HL-60 (cell line): Measurements from ENCODE around the gene TRIB2.

ENCODE experiments used
- DNase-seq, 2 experiments: peaks; one replicate each; pipeline ENCODE4 v3.0.0-alpha.2; 2010 to 2020; ENCODE audit warnings: low read depth in 1 of 2, low spot score in 1 of 2
- H3K27ac ChIP-seq: fragments of 250-450 bp; sonication (Bioruptor Pico); replicated peaks from 2 replicates; pipeline ENCODE4 v1.5.1; 2020; ENCODE audit warnings: mild to moderate bottlenecking, moderate library complexity
- H3K27me3 ChIP-seq: fragments of 250-450 bp; sonication (Bioruptor Pico); 2 replicates; pipeline ENCODE4 v1.5.1; 2021; ENCODE audit warnings: mild to moderate bottlenecking, moderate library complexity; ENCODE audit not compliant: insufficient read depth, poor library complexity, severe bottlenecking
- H3K4me3 ChIP-seq: replicated peaks from 2 replicates; pipeline ENCODE4 v1.5.1; 2011; ENCODE audit warnings: mild to moderate bottlenecking, control low read depth, low read length; ENCODE audit not compliant: insufficient read depth
- GABPA ChIP-seq: IDR thresholded peaks from 2 replicates; pipeline ENCODE4 v1.6.1; 2012; ENCODE audit warnings: low read depth
- POLR2AphosphoS5 ChIP-seq: IDR thresholded peaks from 2 replicates; pipeline ENCODE4 v1.6.1; 2012; ENCODE audit warnings: low read depth
- SPI1 ChIP-seq: IDR thresholded peaks from 2 replicates; pipeline ENCODE4 v1.6.1; 2012; ENCODE audit warnings: low read depth, mild to moderate bottlenecking, borderline replicate concordance
- TF ChIP-seq, protein P1 (sequence below): IDR thresholded peaks from one replicate; pipeline ENCODE4 v1.5.1; 2011; ENCODE audit warnings: low read length, control low read depth, inconsistent platforms; ENCODE audit not compliant: insufficient read depth
- TF ChIP-seq, protein P2 (sequence below): IDR thresholded peaks from 2 replicates; pipeline ENCODE4 v1.6.1; 2012; ENCODE audit warnings: low read depth; ENCODE audit not compliant: insufficient replicate concordance

The TRIB2 gene

GRCh38 chr2:12674644-12675328, 42.0 kb upstream of the TRIB2 start:
- TF ChIP-seq, protein P1, sequence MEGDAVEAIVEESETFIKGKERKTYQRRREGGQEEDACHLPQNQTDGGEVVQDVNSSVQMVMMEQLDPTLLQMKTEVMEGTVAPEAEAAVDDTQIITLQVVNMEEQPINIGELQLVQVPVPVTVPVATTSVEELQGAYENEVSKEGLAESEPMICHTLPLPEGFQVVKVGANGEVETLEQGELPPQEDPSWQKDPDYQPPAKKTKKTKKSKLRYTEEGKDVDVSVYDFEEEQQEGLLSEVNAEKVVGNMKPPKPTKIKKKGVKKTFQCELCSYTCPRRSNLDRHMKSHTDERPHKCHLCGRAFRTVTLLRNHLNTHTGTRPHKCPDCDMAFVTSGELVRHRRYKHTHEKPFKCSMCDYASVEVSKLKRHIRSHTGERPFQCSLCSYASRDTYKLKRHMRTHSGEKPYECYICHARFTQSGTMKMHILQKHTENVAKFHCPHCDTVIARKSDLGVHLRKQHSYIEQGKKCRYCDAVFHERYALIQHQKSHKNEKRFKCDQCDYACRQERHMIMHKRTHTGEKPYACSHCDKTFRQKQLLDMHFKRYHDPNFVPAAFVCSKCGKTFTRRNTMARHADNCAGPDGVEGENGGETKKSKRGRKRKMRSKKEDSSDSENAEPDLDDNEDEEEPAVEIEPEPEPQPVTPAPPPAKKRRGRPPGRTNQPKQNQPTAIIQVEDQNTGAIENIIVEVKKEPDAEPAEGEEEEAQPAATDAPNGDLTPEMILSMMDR = no peak
- TF ChIP-seq POLR2AphosphoS5 (no peak), GABPA (no peak), SPI1 (no peak)
- TF ChIP-seq, protein P2, sequence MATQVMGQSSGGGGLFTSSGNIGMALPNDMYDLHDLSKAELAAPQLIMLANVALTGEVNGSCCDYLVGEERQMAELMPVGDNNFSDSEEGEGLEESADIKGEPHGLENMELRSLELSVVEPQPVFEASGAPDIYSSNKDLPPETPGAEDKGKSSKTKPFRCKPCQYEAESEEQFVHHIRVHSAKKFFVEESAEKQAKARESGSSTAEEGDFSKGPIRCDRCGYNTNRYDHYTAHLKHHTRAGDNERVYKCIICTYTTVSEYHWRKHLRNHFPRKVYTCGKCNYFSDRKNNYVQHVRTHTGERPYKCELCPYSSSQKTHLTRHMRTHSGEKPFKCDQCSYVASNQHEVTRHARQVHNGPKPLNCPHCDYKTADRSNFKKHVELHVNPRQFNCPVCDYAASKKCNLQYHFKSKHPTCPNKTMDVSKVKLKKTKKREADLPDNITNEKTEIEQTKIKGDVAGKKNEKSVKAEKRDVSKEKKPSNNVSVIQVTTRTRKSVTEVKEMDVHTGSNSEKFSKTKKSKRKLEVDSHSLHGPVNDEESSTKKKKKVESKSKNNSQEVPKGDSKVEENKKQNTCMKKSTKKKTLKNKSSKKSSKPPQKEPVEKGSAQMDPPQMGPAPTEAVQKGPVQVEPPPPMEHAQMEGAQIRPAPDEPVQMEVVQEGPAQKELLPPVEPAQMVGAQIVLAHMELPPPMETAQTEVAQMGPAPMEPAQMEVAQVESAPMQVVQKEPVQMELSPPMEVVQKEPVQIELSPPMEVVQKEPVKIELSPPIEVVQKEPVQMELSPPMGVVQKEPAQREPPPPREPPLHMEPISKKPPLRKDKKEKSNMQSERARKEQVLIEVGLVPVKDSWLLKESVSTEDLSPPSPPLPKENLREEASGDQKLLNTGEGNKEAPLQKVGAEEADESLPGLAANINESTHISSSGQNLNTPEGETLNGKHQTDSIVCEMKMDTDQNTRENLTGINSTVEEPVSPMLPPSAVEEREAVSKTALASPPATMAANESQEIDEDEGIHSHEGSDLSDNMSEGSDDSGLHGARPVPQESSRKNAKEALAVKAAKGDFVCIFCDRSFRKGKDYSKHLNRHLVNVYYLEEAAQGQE = no peak
- Histone ChIP-seq H3K27me3 (no peaks in the 10 kb centered on the region), H3K27ac (no peak overlapping the region), H3K4me3 (no peak overlapping the region)
- DNase-seq = no peak

- Histone ChIP-seq H3K4me3 (no peak overlapping the region), H3K27ac (no peak overlapping the region), H3K27me3 (no peaks in the 10 kb centered on the region)
- no peak for DNase-seq
- TF ChIP-seq GABPA = no peak
- TF ChIP-seq, protein P2 = no peak
- TF ChIP-seq POLR2AphosphoS5 = no peak
- TF ChIP-seq, protein P1 = no peak
- TF ChIP-seq SPI1 = no peak
Observed at GRCh38 chr2:12675352-12675795, 41.4 kb upstream of the TRIB2 start.

GRCh38 chr2:12675801-12676200, 40.9 kb upstream of the TRIB2 start:
- Histone ChIP-seq H3K27ac (no peak overlapping the region), H3K4me3 (no peak overlapping the region), H3K27me3 (no peaks in the 10 kb centered on the region)
- DNase-seq = no peak
- TF ChIP-seq POLR2AphosphoS5 (no peak), SPI1 (no peak), GABPA (no peak)
- TF ChIP-seq, protein P2 = no peak
- TF ChIP-seq, protein P1 = no peak
